A549 (cell line): ENCODE results near the gene SNX10. TPM values are rescaled to one million over a fixed set of nuclear protein-coding genes. Genes with fewer than 3 reads are reported as not detected.

Experiments
- ATAC-seq, 2 experiments: fragments of 200-7000 bp in 1 of 2; fragments of >200 bp in 1 of 2; cut with Nextera tagmentation in 1 of 2; cut with Tn5 transposase in 1 of 2; 3 replicates each; pipeline versions ENCODE4 v1.8.0 to v1.9.1; 2018 to 2020; ENCODE audit warnings: mild to moderate bottlenecking in 1 of 2, moderate library complexity in 1 of 2
- CTCF ChIA-PET: fragments of 300-600 bp; sonication (Branson Sonifier 250); formaldehyde crosslinking; extraction: SDS; loops from one replicate; lab custom pipeline; 2021; ENCODE audit warnings: antibody characterized with exemption, inconsistent platforms; lab: Yijun Ruan, JAX
- POLR2A ChIA-PET: fragments of 350-600 bp; formaldehyde crosslinking; extraction: SDS; loops from one replicate; lab custom pipeline; 2021; ENCODE audit warnings: antibody characterized with exemption, inconsistent platforms; lab: Yijun Ruan, JAX
- DNase-seq, 2 experiments: peaks; one replicate each; pipeline versions ENCODE4 v3.0.0 to v3.0.0-alpha.2; 2011 to 2016; ENCODE audit warnings: low read depth in 1 of 2, low spot score in 1 of 2
- FAIRE-seq: peaks from 2 replicates; lab custom pipeline; 2011; peaks lifted over from hg19 to GRCh38; lab: Jason Lieb, UNC
- H3K27ac ChIP-seq, 2 experiments: fragments of >200 bp; sonication (Bioruptor Twin); formaldehyde crosslinking; 3 replicates each; pipeline ENCODE4 v1.5.1; 2016 to 2017
- H3K4me1 ChIP-seq: fragments of >200 bp; sonication (Bioruptor Twin); formaldehyde crosslinking; 3 replicates; pipeline ENCODE4 v1.6.1; 2016
- H3K4me2 ChIP-seq: fragments of >200 bp; sonication (Bioruptor Twin); formaldehyde crosslinking; 3 replicates; pipeline ENCODE4 v1.6.1; 2016
- H3K4me3 ChIP-seq: fragments of >200 bp; sonication (Bioruptor Twin); formaldehyde crosslinking; 3 replicates; pipeline ENCODE4 v1.5.1; 2016
- H3K9me3 ChIP-seq: fragments of >200 bp; sonication (Bioruptor Twin); formaldehyde crosslinking; 3 replicates; pipeline ENCODE4 v1.6.1; 2016
- ATOH8 ChIP-seq: fragments of 250-450 bp; sonication (Bioruptor Pico); IDR thresholded peaks from 2 replicates; pipeline ENCODE4 v1.5.0; 2020; ENCODE audit warnings: low read depth, mild to moderate bottlenecking, moderate library complexity
- BHLHE40 ChIP-seq: IDR thresholded peaks from 2 replicates; pipeline ENCODE4 v1.6.1; 2012; ENCODE audit warnings: low read depth, low read length, inconsistent platforms
- CBX2 ChIP-seq: fragments of 200-600 bp; sonication (generic); IDR thresholded peaks from 2 replicates; pipeline ENCODE4 v1.6.1; 2016; ENCODE audit warnings: low read depth, mild to moderate bottlenecking, borderline replicate concordance
- CTCF ChIP-seq: fragments of >200 bp; sonication (Bioruptor Twin); formaldehyde crosslinking; IDR thresholded peaks from 3 replicates; pipeline ENCODE4 v1.5.1; 2016
- EHF ChIP-seq: fragments of 250-450 bp; sonication (Bioruptor Pico); IDR thresholded peaks from 2 replicates; pipeline ENCODE4 v1.5.0; 2020; ENCODE audit warnings: mild to moderate bottlenecking
- EHMT2 ChIP-seq: fragments of 200-600 bp; sonication (generic); IDR thresholded peaks from 2 replicates; pipeline ENCODE4 v1.6.1; 2016; ENCODE audit warnings: antibody characterized with exemption, low read depth, mild to moderate bottlenecking, moderate library complexity
- HES2 ChIP-seq: fragments of >200 bp; sonication (Bioruptor Twin); formaldehyde crosslinking; IDR thresholded peaks from 2 replicates; pipeline ENCODE4 v1.6.1; 2016
- HMGXB4 ChIP-seq: fragments of 250-450 bp; sonication (Bioruptor Pico); IDR thresholded peaks from 2 replicates; pipeline ENCODE4 v1.5.0; 2021; ENCODE audit warnings: mild to moderate bottlenecking, moderate library complexity, borderline replicate concordance
- JUN ChIP-seq, 2 experiments: fragments of >200 bp; sonication (Bioruptor Twin); formaldehyde crosslinking; IDR thresholded peaks; 2 replicates in 1 of 2; 3 replicates in 1 of 2; pipeline ENCODE4 v1.6.1; 2016 to 2017
- JUNB ChIP-seq: fragments of >200 bp; sonication (Bioruptor Twin); formaldehyde crosslinking; IDR thresholded peaks from 2 replicates; pipeline ENCODE4 v1.6.1; 2016
- KDM1A ChIP-seq: fragments of 200-600 bp; sonication (generic); IDR thresholded peaks from 2 replicates; pipeline ENCODE4 v1.6.1; 2016; ENCODE audit warnings: low read depth, mild to moderate bottlenecking
- NFE2L2 ChIP-seq: fragments of 150-350 bp; conservative IDR thresholded peaks from 2 replicates; pipeline ENCODE4 v1.6.1; 2014; ENCODE audit warnings: low read length
- NR3C1 ChIP-seq: fragments of >200 bp; sonication (Bioruptor Twin); formaldehyde crosslinking; IDR thresholded peaks from 3 replicates; pipeline ENCODE4 v1.6.1; 2017
- TFCP2L1 ChIP-seq: fragments of 250-450 bp; sonication (Bioruptor Pico); IDR thresholded peaks from 2 replicates; pipeline ENCODE4 v1.5.0; 2021; ENCODE audit warnings: mild to moderate bottlenecking
- USF2 ChIP-seq: fragments of 450-650 bp; IDR thresholded peaks from 2 replicates; pipeline ENCODE4 v1.6.1; 2014; ENCODE audit warnings: antibody characterized with exemption
- ZNF302 ChIP-seq: fragments of 250-450 bp; sonication (Bioruptor Pico); IDR thresholded peaks from 2 replicates; pipeline ENCODE4 v1.9.0; 2021; ENCODE audit warnings: inconsistent platforms, mild to moderate bottlenecking, moderate library complexity
- WGBS: methylation state at CpG from one replicate; pipeline ENCODE4 v1.1.6; 2017; ENCODE audit errors: missing lambda C conversion rate; 5-methylcytosine and 5-hydroxymethylcytosine counted together
- polyA plus RNA-seq, 4 experiments: library from polyadenylated mRNA; depleted of rRNA in 3 of 4; stranded (reverse); fragments of >200 nt; fragmentation: RNase III in 1 of 4; extraction: RNeasy Plus Mini Kit Qiagen cat#74134 plus additional on column Dnase treatment in 1 of 4; gene quantifications; 2 replicates in 3 of 4; 3 replicates in 1 of 4; pipeline ENCODE4 v1.2.3, GENCODE V29; 2011 to 2017

SNX10 gene
- polyA plus RNA-seq, 2 of the 4 experiments (the other 2 are of a cell fraction) = 4.5 to 12.6 TPM

- DNase-seq = no peak
- H3K27ac ChIP-seq = no peak overlapping the region
- 60% methylated on average over 7 of the region's 7 CpGs for WGBS
- ChIA-PET CTCF (interaction anchor here (0.8 to 3.8 kb wide), 15 partner anchors 7 to 782 kb away, joined by 3 to 49 read pairs (median 5); no protein-coding TSS in a partner anchor), POLR2A (no interaction called here)
- no peaks in the 10 kb centered on the region for H3K9me3 ChIP-seq
- no peak for ATAC-seq
- no peak overlapping the region for H3K4me2 ChIP-seq
- no peak overlapping the region for H3K4me3 ChIP-seq
- no peaks in the 10 kb centered on the region for H3K4me1 ChIP-seq
- no peak for TF ChIP-seq ATOH8
- no peak for TF ChIP-seq CBX2
- no peak for TF ChIP-seq NR3C1
- TF ChIP-seq BHLHE40 = no peak
- no peak for TF ChIP-seq TFCP2L1
- TF ChIP-seq JUNB = no peak
- TF ChIP-seq EHF (CRISPR knock-in tag) = no peak
- TF ChIP-seq NFE2L2 = no peak
- no peak for FAIRE-seq
These were observed 86.4 kb downstream of the SNX10 start for GRCh38 chr7:26378016-26378415.

GRCh38 chr7:26379711-26380110 lies 88.0 kb downstream of the SNX10 start:
- ATAC-seq (no peak), FAIRE-seq (no peak), DNase-seq (no peak)
- Histone ChIP-seq H3K27ac (no peak overlapping the region), H3K4me2 (no peak overlapping the region)
- WGBS = 16% methylated on average over 3 of the region's 3 CpGs
- CTCF ChIA-PET = interaction anchor here (1.0 to 3.8 kb wide), 4 partner anchors 10 to 287 kb away, joined by 3 to 49 read pairs (median 3); no protein-coding TSS in a partner anchor
- TF ChIP-seq HMGXB4 (CRISPR knock-in tag) = no peak
- TF ChIP-seq JUN (IDR thresholded peaks at IDR 0.05) = no peak
- TF ChIP-seq CTCF = no peak
- TF ChIP-seq ZNF302 (CRISPR knock-in tag) = no peak
- no peak for TF ChIP-seq EHMT2
- TF ChIP-seq JUNB = no peak
- no peak for TF ChIP-seq KDM1A
- TF ChIP-seq USF2 = no peak
- TF ChIP-seq EHF (CRISPR knock-in tag) = no peak
- TF ChIP-seq HES2 = no peak
- TF ChIP-seq, all 56 proteins: peak for 0
- Histone ChIP-seq H3K4me1 (no peaks in the 10 kb centered on the region), H3K4me3 (no peak overlapping the region), H3K9me3 (no peaks in the 10 kb centered on the region)
- POLR2A ChIA-PET = no interaction called here
